ENCODE results near the gene CXCR6.

DNA sequence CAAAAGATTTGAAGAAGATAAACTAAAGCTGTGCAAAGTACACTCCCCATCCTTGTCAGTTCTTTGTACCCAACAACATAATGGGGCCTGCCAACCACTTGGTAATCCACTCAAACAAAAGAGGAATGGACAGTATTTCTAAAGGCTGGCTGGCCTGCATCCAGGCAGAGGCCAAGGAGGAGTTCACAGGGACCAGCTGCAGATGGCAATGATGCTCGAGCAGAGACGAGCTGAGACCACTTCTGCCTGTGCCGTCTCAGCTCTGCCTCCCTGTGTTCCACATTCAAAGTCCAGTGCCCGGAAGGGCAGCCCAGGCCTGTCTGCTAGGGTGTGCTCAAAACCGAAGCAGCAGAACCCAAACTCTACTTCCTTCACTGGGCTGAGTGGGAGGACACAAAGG, 14.3 kb downstream of the CXCR6 start:
- TF ChIP-seq, protein P1, sequence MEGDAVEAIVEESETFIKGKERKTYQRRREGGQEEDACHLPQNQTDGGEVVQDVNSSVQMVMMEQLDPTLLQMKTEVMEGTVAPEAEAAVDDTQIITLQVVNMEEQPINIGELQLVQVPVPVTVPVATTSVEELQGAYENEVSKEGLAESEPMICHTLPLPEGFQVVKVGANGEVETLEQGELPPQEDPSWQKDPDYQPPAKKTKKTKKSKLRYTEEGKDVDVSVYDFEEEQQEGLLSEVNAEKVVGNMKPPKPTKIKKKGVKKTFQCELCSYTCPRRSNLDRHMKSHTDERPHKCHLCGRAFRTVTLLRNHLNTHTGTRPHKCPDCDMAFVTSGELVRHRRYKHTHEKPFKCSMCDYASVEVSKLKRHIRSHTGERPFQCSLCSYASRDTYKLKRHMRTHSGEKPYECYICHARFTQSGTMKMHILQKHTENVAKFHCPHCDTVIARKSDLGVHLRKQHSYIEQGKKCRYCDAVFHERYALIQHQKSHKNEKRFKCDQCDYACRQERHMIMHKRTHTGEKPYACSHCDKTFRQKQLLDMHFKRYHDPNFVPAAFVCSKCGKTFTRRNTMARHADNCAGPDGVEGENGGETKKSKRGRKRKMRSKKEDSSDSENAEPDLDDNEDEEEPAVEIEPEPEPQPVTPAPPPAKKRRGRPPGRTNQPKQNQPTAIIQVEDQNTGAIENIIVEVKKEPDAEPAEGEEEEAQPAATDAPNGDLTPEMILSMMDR (IDR thresholded peaks at IDR 0.05): no peak
- TF ChIP-seq, protein P2, sequence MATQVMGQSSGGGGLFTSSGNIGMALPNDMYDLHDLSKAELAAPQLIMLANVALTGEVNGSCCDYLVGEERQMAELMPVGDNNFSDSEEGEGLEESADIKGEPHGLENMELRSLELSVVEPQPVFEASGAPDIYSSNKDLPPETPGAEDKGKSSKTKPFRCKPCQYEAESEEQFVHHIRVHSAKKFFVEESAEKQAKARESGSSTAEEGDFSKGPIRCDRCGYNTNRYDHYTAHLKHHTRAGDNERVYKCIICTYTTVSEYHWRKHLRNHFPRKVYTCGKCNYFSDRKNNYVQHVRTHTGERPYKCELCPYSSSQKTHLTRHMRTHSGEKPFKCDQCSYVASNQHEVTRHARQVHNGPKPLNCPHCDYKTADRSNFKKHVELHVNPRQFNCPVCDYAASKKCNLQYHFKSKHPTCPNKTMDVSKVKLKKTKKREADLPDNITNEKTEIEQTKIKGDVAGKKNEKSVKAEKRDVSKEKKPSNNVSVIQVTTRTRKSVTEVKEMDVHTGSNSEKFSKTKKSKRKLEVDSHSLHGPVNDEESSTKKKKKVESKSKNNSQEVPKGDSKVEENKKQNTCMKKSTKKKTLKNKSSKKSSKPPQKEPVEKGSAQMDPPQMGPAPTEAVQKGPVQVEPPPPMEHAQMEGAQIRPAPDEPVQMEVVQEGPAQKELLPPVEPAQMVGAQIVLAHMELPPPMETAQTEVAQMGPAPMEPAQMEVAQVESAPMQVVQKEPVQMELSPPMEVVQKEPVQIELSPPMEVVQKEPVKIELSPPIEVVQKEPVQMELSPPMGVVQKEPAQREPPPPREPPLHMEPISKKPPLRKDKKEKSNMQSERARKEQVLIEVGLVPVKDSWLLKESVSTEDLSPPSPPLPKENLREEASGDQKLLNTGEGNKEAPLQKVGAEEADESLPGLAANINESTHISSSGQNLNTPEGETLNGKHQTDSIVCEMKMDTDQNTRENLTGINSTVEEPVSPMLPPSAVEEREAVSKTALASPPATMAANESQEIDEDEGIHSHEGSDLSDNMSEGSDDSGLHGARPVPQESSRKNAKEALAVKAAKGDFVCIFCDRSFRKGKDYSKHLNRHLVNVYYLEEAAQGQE (IDR thresholded peaks at IDR 0.05; ENCODE audit: low read depth, low read length): no peak
- TF ChIP-seq TAF1 (IDR thresholded peaks at IDR 0.05; ENCODE audit: borderline replicate concordance, low read depth, low read length) (no peak), EP300 (IDR thresholded peaks at IDR 0.05; ENCODE audit: borderline replicate concordance in 1 of 2, low read depth in 1 of 2, low read length in 1 of 2) (no peak), FOXJ3 (CRISPR knock-in tag; IDR thresholded peaks at IDR 0.05) (no peak)
- TF ChIP-seq, protein P3, sequence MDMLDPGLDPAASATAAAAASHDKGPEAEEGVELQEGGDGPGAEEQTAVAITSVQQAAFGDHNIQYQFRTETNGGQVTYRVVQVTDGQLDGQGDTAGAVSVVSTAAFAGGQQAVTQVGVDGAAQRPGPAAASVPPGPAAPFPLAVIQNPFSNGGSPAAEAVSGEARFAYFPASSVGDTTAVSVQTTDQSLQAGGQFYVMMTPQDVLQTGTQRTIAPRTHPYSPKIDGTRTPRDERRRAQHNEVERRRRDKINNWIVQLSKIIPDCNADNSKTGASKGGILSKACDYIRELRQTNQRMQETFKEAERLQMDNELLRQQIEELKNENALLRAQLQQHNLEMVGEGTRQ (IDR thresholded peaks at IDR 0.05; ENCODE audit: borderline replicate concordance, low read depth, low read length): no peak

Measured in SK-N-SH (cell line).